Measurements from ENCODE around the gene ANAPC5. TPM values are rescaled to one million over a fixed set of nuclear protein-coding genes. Genes with fewer than 3 reads are reported as not detected.
"Not testable (repeated sequence)": the region's sequence is repeated elsewhere in the genome, so short reads cannot be mapped to it uniquely, and the experiment has no call there.

Gene ANAPC5
- total RNA-seq, 1 experiment from 2014 or later = 153 TPM

- intact Hi-C loops (cut with micrococcal nuclease; ENCODE audit: unreplicated experiment) = no loop called here
- Mint-ChIP-seq H3K36me3 (ENCODE audit: insufficient read depth, unreplicated experiment) (peaks cover 4% of the 10 kb centered on the region), H3K4me3 (ENCODE audit: low read depth, unreplicated experiment) (no peak overlapping the region), H3K27me3 (ENCODE audit: unreplicated experiment) (no peaks in the 10 kb centered on the region), H3K4me1 (ENCODE audit: low read depth, unreplicated experiment) (peaks cover 2% of the 10 kb centered on the region), H3K9me3 (ENCODE audit: low read depth, unreplicated experiment) (no peaks in the 10 kb centered on the region), H3K27ac (ENCODE audit: unreplicated experiment) (no peak overlapping the region)
- TF ChIP-seq CTCF (IDR thresholded peaks at IDR 0.05; ENCODE audit: unreplicated experiment) = no peak
- no TSS peak for BruUV-seq (replicated peaks)
- no peak for DNase-seq
- CTCF ChIA-PET = no interaction called here
Observed at GRCh38 chr12:121285856-121286255, 66.4 kb downstream of the ANAPC5 start.

GRCh38 chr12:121284551-121285390, 67.4 kb downstream of the ANAPC5 start:
- TF ChIP-seq CTCF (IDR thresholded peaks at IDR 0.05; ENCODE audit: unreplicated experiment) = no peak
- no peaks in the 10 kb centered on the region for H3K27me3 Mint-ChIP-seq (ENCODE audit: unreplicated experiment)
- no peak overlapping the region for H3K27ac Mint-ChIP-seq (ENCODE audit: unreplicated experiment)
- intact Hi-C loops (cut with micrococcal nuclease; ENCODE audit: unreplicated experiment) = no loop called here
- BruUV-seq (replicated peaks) = no TSS peak
- DNase-seq = no peak
- no peaks in the 10 kb centered on the region for H3K9me3 Mint-ChIP-seq (ENCODE audit: low read depth, unreplicated experiment)
- CTCF ChIA-PET = interaction anchor here (0.6 kb wide), 1 partner anchor 453 kb away, joined by 3 read pairs; no protein-coding TSS in a partner anchor
- no peaks in the 10 kb centered on the region for H3K36me3 Mint-ChIP-seq (ENCODE audit: insufficient read depth, unreplicated experiment)
- H3K4me1 Mint-ChIP-seq (ENCODE audit: low read depth, unreplicated experiment) = peaks cover 9% of the 10 kb centered on the region
- H3K4me3 Mint-ChIP-seq (ENCODE audit: low read depth, unreplicated experiment) = no peak overlapping the region

GRCh38 chr12:121283841-121284240, 68.4 kb downstream of the ANAPC5 start:
- no peak for TF ChIP-seq CTCF (IDR thresholded peaks at IDR 0.05; ENCODE audit: unreplicated experiment)
- Mint-ChIP-seq H3K4me1 (ENCODE audit: low read depth, unreplicated experiment) (peaks cover 9% of the 10 kb centered on the region), H3K27me3 (ENCODE audit: unreplicated experiment) (no peaks in the 10 kb centered on the region), H3K36me3 (ENCODE audit: insufficient read depth, unreplicated experiment) (no peaks in the 10 kb centered on the region), H3K4me3 (ENCODE audit: low read depth, unreplicated experiment) (no peak overlapping the region), H3K27ac (ENCODE audit: unreplicated experiment) (no peak overlapping the region), H3K9me3 (ENCODE audit: low read depth, unreplicated experiment) (no peaks in the 10 kb centered on the region)
- CTCF ChIA-PET = no interaction called here
- no TSS peak for BruUV-seq (replicated peaks)
- DNase-seq = no peak
- intact Hi-C loops (cut with micrococcal nuclease; ENCODE audit: unreplicated experiment) = no loop called here

- TF ChIP-seq CTCF (IDR thresholded peaks at IDR 0.05; ENCODE audit: unreplicated experiment) = no peak
Observed at GRCh38 chr12:121283388-121283787, 68.8 kb downstream of the ANAPC5 start.

GRCh38 chr12:121282910-121283309, 69.3 kb downstream of the ANAPC5 start:
- H3K27me3 Mint-ChIP-seq (ENCODE audit: unreplicated experiment); BruUV-seq (replicated peaks); H3K9me3 Mint-ChIP-seq (ENCODE audit: low read depth, unreplicated experiment); H3K4me3 Mint-ChIP-seq (ENCODE audit: low read depth, unreplicated experiment); H3K4me1 Mint-ChIP-seq (ENCODE audit: low read depth, unreplicated experiment); DNase-seq; intact Hi-C loops (cut with micrococcal nuclease; ENCODE audit: unreplicated experiment); H3K27ac Mint-ChIP-seq (ENCODE audit: unreplicated experiment); H3K36me3 Mint-ChIP-seq (ENCODE audit: insufficient read depth, unreplicated experiment); CTCF ChIA-PET: not testable (repeated sequence)

More at GRCh38 chr12:121283388-121283787, 68.8 kb downstream of the ANAPC5 start:
- DNase-seq = no peak
- Mint-ChIP-seq H3K27me3 (ENCODE audit: unreplicated experiment) (no peaks in the 10 kb centered on the region), H3K27ac (ENCODE audit: unreplicated experiment) (no peak overlapping the region), H3K4me1 (ENCODE audit: low read depth, unreplicated experiment) (peaks cover 9% of the 10 kb centered on the region), H3K36me3 (ENCODE audit: insufficient read depth, unreplicated experiment) (no peaks in the 10 kb centered on the region), H3K9me3 (ENCODE audit: low read depth, unreplicated experiment) (no peaks in the 10 kb centered on the region), H3K4me3 (ENCODE audit: low read depth, unreplicated experiment) (no peak overlapping the region)
- no TSS peak for BruUV-seq (replicated peaks)
- intact Hi-C loops (cut with micrococcal nuclease; ENCODE audit: unreplicated experiment) = no loop called here
- CTCF ChIA-PET = no interaction called here

Data from Calu3 (cell line).